Measurements from ENCODE around the gene NACC2. TPM values are rescaled to one million over a fixed set of nuclear protein-coding genes. Genes with fewer than 3 reads are reported as not detected.

The NACC2 gene
- total and polyA plus RNA-seq, 9 of the 15 experiments (the other 6 are each of a cell fraction or from before 2014, with no cell fraction given) = 0.70 to 25.1 (median 5.6) TPM

DNA sequence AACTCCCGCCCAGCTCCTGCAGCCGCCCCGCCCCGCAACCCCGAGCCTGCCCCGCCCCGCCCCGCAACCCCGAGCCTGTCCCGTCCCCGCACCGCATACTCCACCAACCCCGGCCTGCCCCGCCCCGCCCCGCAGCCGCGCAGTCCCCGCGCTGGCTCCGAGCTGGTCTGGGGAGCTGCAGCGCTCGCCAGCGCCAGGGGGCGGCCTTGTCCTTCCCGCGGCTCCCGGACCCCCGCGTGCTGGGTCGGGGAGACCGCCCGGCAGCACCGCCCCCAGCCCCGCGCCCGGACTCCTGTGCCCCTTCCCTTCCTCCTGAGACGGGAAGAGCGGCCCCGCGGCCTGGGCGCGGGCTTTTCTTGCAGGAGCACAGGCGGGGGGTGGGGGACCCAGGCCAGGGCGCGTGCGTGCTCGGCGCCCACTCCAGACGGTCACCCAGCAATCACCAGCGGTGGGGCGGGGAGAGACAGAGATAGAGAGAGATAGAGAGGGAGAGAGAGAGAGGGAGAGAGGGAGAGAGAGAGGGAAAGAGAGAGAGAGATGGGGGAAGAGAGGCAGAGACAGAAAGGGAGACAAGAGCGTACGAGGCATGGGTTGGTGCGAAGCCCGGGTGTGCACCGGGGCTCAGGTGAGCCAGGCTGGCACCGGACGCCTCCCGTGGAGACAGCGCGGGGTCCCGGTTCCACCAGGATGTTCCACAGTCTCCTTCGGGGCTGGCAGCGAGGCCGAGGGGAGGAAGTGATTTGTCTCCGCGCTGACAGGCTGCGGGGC lies 38.3 kb upstream of the NACC2 start (continued):
- TF ChIP-seq, protein P1, sequence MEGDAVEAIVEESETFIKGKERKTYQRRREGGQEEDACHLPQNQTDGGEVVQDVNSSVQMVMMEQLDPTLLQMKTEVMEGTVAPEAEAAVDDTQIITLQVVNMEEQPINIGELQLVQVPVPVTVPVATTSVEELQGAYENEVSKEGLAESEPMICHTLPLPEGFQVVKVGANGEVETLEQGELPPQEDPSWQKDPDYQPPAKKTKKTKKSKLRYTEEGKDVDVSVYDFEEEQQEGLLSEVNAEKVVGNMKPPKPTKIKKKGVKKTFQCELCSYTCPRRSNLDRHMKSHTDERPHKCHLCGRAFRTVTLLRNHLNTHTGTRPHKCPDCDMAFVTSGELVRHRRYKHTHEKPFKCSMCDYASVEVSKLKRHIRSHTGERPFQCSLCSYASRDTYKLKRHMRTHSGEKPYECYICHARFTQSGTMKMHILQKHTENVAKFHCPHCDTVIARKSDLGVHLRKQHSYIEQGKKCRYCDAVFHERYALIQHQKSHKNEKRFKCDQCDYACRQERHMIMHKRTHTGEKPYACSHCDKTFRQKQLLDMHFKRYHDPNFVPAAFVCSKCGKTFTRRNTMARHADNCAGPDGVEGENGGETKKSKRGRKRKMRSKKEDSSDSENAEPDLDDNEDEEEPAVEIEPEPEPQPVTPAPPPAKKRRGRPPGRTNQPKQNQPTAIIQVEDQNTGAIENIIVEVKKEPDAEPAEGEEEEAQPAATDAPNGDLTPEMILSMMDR (IDR thresholded peaks at IDR 0.05 in 2 of 3, conservative IDR thresholded peaks at IDR 0.05 in 1 of 3; ENCODE audit: insufficient read depth in 2 of 3, low read depth in 1 of 3, low read length in 3 of 3) = peak; percentile 46 to 70 (median 61); a peak in 5 of 6 replicates
- TF ChIP-seq CEBPB (tag; IDR thresholded peaks at IDR 0.05) = no peak
- TF ChIP-seq, protein P2, sequence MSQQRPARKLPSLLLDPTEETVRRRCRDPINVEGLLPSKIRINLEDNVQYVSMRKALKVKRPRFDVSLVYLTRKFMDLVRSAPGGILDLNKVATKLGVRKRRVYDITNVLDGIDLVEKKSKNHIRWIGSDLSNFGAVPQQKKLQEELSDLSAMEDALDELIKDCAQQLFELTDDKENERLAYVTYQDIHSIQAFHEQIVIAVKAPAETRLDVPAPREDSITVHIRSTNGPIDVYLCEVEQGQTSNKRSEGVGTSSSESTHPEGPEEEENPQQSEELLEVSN (IDR thresholded peaks at IDR 0.05; ENCODE audit: borderline replicate concordance in 1 of 2, extremely low read depth in 1 of 2, insufficient read depth in 1 of 2, insufficient read length in 1 of 2, low read depth in 1 of 2, low read length in 1 of 2, poor library complexity in 1 of 2, severe bottlenecking in 1 of 2) = peak; percentile 12 to 90
- no peak for TF ChIP-seq TAF1 (IDR thresholded peaks at IDR 0.05; ENCODE audit: control insufficient read depth, extremely low read depth, insufficient read depth, low read length, severe bottlenecking)
- TF ChIP-seq, protein P3, sequence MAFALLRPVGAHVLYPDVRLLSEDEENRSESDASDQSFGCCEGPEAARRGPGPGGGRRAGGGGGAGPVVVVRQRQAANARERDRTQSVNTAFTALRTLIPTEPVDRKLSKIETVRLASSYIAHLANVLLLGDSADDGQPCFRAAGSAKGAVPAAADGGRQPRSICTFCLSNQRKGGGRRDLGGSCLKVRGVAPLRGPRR (CRISPR knock-in tag; IDR thresholded peaks at IDR 0.05) = no peak
- TF ChIP-seq L3MBTL2 (IDR thresholded peaks at IDR 0.05) = peak; percentile 82
- no peak for TF ChIP-seq ZSCAN29 (IDR thresholded peaks at IDR 0.05)
- TF ChIP-seq CREB1 (IDR thresholded peaks at IDR 0.05) = no peak
- TF ChIP-seq CREB1 (CRISPR knock-in tag; IDR thresholded peaks at IDR 0.05) = 0 out of 2 replicates have a peak, but pooled peaks have one; percentile 15
- TF ChIP-seq KDM2B (CRISPR knock-in tag; IDR thresholded peaks at IDR 0.05) = peak; percentile 41; the same call in 1 of the 2 replicates
- peak; percentile 91 for TF ChIP-seq ZBTB1 (CRISPR knock-in tag; IDR thresholded peaks at IDR 0.05; ENCODE audit: borderline replicate concordance, low read depth)
- TF ChIP-seq, protein P4, sequence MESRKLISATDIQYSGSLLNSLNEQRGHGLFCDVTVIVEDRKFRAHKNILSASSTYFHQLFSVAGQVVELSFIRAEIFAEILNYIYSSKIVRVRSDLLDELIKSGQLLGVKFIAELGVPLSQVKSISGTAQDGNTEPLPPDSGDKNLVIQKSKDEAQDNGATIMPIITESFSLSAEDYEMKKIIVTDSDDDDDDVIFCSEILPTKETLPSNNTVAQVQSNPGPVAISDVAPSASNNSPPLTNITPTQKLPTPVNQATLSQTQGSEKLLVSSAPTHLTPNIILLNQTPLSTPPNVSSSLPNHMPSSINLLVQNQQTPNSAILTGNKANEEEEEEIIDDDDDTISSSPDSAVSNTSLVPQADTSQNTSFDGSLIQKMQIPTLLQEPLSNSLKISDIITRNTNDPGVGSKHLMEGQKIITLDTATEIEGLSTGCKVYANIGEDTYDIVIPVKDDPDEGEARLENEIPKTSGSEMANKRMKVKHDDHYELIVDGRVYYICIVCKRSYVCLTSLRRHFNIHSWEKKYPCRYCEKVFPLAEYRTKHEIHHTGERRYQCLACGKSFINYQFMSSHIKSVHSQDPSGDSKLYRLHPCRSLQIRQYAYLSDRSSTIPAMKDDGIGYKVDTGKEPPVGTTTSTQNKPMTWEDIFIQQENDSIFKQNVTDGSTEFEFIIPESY (CRISPR knock-in tag; IDR thresholded peaks at IDR 0.05) = 0 out of 2 replicates have a peak, but pooled peaks have one; percentile 22
- TF ChIP-seq ZC3H4 (CRISPR knock-in tag; IDR thresholded peaks at IDR 0.05; ENCODE audit: borderline replicate concordance) = no peak
- TF ChIP-seq, protein P5, sequence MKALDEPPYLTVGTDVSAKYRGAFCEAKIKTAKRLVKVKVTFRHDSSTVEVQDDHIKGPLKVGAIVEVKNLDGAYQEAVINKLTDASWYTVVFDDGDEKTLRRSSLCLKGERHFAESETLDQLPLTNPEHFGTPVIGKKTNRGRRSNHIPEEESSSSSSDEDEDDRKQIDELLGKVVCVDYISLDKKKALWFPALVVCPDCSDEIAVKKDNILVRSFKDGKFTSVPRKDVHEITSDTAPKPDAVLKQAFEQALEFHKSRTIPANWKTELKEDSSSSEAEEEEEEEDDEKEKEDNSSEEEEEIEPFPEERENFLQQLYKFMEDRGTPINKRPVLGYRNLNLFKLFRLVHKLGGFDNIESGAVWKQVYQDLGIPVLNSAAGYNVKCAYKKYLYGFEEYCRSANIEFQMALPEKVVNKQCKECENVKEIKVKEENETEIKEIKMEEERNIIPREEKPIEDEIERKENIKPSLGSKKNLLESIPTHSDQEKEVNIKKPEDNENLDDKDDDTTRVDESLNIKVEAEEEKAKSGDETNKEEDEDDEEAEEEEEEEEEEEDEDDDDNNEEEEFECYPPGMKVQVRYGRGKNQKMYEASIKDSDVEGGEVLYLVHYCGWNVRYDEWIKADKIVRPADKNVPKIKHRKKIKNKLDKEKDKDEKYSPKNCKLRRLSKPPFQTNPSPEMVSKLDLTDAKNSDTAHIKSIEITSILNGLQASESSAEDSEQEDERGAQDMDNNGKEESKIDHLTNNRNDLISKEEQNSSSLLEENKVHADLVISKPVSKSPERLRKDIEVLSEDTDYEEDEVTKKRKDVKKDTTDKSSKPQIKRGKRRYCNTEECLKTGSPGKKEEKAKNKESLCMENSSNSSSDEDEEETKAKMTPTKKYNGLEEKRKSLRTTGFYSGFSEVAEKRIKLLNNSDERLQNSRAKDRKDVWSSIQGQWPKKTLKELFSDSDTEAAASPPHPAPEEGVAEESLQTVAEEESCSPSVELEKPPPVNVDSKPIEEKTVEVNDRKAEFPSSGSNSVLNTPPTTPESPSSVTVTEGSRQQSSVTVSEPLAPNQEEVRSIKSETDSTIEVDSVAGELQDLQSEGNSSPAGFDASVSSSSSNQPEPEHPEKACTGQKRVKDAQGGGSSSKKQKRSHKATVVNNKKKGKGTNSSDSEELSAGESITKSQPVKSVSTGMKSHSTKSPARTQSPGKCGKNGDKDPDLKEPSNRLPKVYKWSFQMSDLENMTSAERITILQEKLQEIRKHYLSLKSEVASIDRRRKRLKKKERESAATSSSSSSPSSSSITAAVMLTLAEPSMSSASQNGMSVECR (CRISPR knock-in tag; IDR thresholded peaks at IDR 0.05) = 0 out of 2 replicates have a peak, but pooled peaks have one; percentile 54
- TF ChIP-seq STAG1 (CRISPR knock-in tag; IDR thresholded peaks at IDR 0.05; ENCODE audit: borderline replicate concordance) = peak; percentile 63; the same call in 1 of the 2 replicates

Data from K562 (cell line).